K562 (cell line): Measurements from ENCODE around the gene RANBP3. TPM values are rescaled to one million over a fixed set of nuclear protein-coding genes. Genes with fewer than 3 reads are reported as not detected.

Source experiments
- ELF2 ChIP-seq: fragments of 250-450 bp; sonication (Bioruptor Pico); IDR thresholded peaks from 2 replicates; pipeline ENCODE4 v1.5.0; 2021; ENCODE audit warnings: mild to moderate bottlenecking
- L3MBTL2 ChIP-seq: fragments of 450-650 bp; IDR thresholded peaks from 2 replicates; pipeline ENCODE4 v1.6.1; 2016; ENCODE audit warnings: mild to moderate bottlenecking, moderate library complexity
- MYC ChIP-seq, 2 experiments: fragments of 250-450 bp in 1 of 2; sonication (Bioruptor Pico) in 1 of 2; IDR thresholded peaks; 2 replicates each; pipeline versions ENCODE4 v1.5.1 to v1.6.1; 2012 to 2021; ENCODE audit warnings: low read depth in 2 of 2, borderline replicate concordance in 1 of 2, improper control_type of control experiment in 1 of 2, low read length in 1 of 2, mild to moderate bottlenecking in 1 of 2, moderate library complexity in 1 of 2
- NELFE ChIP-seq: IDR thresholded peaks from 2 replicates; pipeline ENCODE4 v1.6.1; 2011; ENCODE audit warnings: mild to moderate bottlenecking; ENCODE audit not compliant: insufficient read depth, insufficient read length
- NFE2 ChIP-seq: IDR thresholded peaks from 2 replicates; pipeline ENCODE4 v1.6.1; 2014; ENCODE audit warnings: antibody characterized with exemption, low read depth
- OTX1 ChIP-seq: fragments of 450-650 bp; formaldehyde crosslinking; IDR thresholded peaks from 2 replicates; pipeline ENCODE4 v1.4.0; 2022; ENCODE audit warnings: mild to moderate bottlenecking
- RNF2 ChIP-seq: sonication (generic); IDR thresholded peaks from 2 replicates; pipeline ENCODE4 v1.6.1; 2016
- SOX6 ChIP-seq: fragments of 450-650 bp; IDR thresholded peaks from 2 replicates; pipeline ENCODE4 v1.6.1; 2014; ENCODE audit warnings: mild to moderate bottlenecking
- XRCC4 ChIP-seq: IDR thresholded peaks from one replicate; pipeline ENCODE4 v1.6.1; 2011; ENCODE audit not compliant: insufficient read depth, insufficient read length; ENCODE audit errors: extremely low read depth
- ZFP1 ChIP-seq: fragments of 450-650 bp; formaldehyde crosslinking; IDR thresholded peaks from 2 replicates; pipeline ENCODE4 v1.4.0; 2020; ENCODE audit warnings: mild to moderate bottlenecking, mixed read lengths
- ZNF253 ChIP-seq: fragments of 250-450 bp; sonication (Bioruptor Pico); conservative IDR thresholded peaks from 2 replicates; pipeline ENCODE4 v1.6.1; 2021; ENCODE audit warnings: mild to moderate bottlenecking
- ZNF41 ChIP-seq: fragments of 250-450 bp; sonication (Bioruptor Pico); conservative IDR thresholded peaks from 2 replicates; pipeline ENCODE4 v1.4.0; 2020; ENCODE audit warnings: mild to moderate bottlenecking
- ZNF507 ChIP-seq: conservative IDR thresholded peaks from 2 replicates; pipeline ENCODE4 v1.6.1; 2017; ENCODE audit warnings: missing genetic modification characterization, missing compliant biosample characterization
- polyA plus RNA-seq, 8 experiments: library from polyadenylated mRNA; depleted of rRNA in 4 of 8; stranded (reverse) in 5 of 8; unstranded in 3 of 8; fragments of >200 nt; fragmentation: Nextera tagmentation in 2 of 8; fragmentation: Illumina TruSeq in 1 of 8; extraction: Ambion mirVana in 2 of 8; extraction: Trizol in 1 of 8; gene quantifications; 2 replicates each; pipeline versions ENCODE4 v1.2.1 to v1.2.3, GENCODE V29; 2011 to 2014; ENCODE audit warnings: inconsistent platforms in 1 of 8, missing spikeins in 1 of 8
- total RNA-seq, 7 experiments: library from RNA; depleted of rRNA in 6 of 7; stranded (reverse); fragments of >200 nt in 6 of 7; fragmentation: Illumina TruSeq in 2 of 7; extraction: Trizol in 2 of 7; gene quantifications; 2 replicates each; pipeline versions ENCODE4 v1.2.1 to v1.2.3, GENCODE V29; 2011 to 2021; ENCODE audit warnings: low replicate concordance in 1 of 7
- TF ChIP-seq, protein P1 (sequence below), 2 experiments: IDR thresholded peaks in 1 of 2; conservative IDR thresholded peaks in 1 of 2; 2 replicates each; pipeline ENCODE4 v1.6.1; 2016; ENCODE audit warnings: low read depth in 2 of 2, mild to moderate bottlenecking in 1 of 2, missing compliant biosample characterization in 1 of 2, missing genetic modification characterization in 1 of 2, moderate library complexity in 1 of 2
- TF ChIP-seq, protein P2 (sequence below): fragments of 250-450 bp; sonication (Bioruptor Pico); IDR thresholded peaks from 2 replicates; pipeline ENCODE4 v1.8.0; 2022; ENCODE audit warnings: inconsistent platforms, mild to moderate bottlenecking, moderate library complexity, borderline replicate concordance

Gene RANBP3
- total and polyA plus RNA-seq, 9 of the 15 experiments (the other 6 are each of a cell fraction or from before 2014, with no cell fraction given): 0.90 to 95.1 (median 63.2) TPM

DNA sequence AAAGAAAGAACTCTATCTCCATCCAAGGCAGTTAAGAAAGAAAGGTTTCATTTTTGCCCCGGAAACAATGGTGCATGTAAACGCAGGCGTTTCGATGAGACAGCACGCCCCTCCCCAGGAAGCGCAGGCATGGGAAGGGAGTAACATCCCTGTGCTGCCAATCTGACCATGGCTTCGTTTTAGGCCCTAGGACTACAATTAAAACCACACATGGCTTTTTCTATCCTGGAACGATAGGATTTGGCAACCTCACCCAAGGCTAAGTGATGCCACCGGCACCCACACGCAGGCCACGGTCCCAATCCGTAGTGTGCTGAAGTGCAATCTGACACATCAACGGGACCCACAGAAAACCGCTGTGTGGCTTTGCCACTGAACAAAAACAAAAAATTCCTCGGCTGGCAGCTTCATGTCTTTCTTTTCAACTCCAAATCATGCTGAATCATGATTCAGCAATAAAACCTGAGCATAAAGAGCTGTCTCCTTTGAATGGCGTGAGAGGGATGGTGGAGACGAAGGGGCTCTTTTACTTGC is 24.2 kb downstream of the RANBP3 start (continued):
- TF ChIP-seq XRCC4 (no peak), ELF2 (CRISPR knock-in tag) (no peak), OTX1 (CRISPR knock-in tag) (no peak), SOX6 (no peak), NELFE (no peak), NFE2 (peak; percentile 94), MYC (IDR thresholded peaks at IDR 0.05; ENCODE audit: low read depth, low read length) (no peak), MYC (CRISPR knock-in tag; IDR thresholded peaks at IDR 0.05; ENCODE audit: borderline replicate concordance, low read depth) (no peak), ZFP1 (CRISPR knock-in tag) (no peak), ZNF41 (CRISPR knock-in tag) (no peak), ZNF507 (tag) (no peak), ZNF253 (CRISPR knock-in tag) (no peak), RNF2 (no peak), L3MBTL2 (peak; percentile 14; the same call in 1 of the 2 replicates)
- TF ChIP-seq, protein P1, sequence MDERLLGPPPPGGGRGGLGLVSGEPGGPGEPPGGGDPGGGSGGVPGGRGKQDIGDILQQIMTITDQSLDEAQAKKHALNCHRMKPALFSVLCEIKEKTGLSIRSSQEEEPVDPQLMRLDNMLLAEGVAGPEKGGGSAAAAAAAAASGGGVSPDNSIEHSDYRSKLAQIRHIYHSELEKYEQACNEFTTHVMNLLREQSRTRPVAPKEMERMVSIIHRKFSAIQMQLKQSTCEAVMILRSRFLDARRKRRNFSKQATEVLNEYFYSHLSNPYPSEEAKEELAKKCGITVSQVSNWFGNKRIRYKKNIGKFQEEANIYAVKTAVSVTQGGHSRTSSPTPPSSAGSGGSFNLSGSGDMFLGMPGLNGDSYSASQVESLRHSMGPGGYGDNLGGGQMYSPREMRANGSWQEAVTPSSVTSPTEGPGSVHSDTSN (CRISPR knock-in tag; IDR thresholded peaks at IDR 0.05; ENCODE audit: low read depth): no peak
- TF ChIP-seq, protein P1 (tag; conservative IDR thresholded peaks at IDR 0.05; ENCODE audit: low read depth): peak; percentile 18; the same call in 1 of the 2 replicates
- TF ChIP-seq, protein P2, sequence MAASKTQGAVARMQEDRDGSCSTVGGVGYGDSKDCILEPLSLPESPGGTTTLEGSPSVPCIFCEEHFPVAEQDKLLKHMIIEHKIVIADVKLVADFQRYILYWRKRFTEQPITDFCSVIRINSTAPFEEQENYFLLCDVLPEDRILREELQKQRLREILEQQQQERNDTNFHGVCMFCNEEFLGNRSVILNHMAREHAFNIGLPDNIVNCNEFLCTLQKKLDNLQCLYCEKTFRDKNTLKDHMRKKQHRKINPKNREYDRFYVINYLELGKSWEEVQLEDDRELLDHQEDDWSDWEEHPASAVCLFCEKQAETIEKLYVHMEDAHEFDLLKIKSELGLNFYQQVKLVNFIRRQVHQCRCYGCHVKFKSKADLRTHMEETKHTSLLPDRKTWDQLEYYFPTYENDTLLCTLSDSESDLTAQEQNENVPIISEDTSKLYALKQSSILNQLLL (CRISPR knock-in tag): no peak
